ENCODE measurements around the gene SP7.

The SP7 gene

GRCh38 chr12:53345486-53346188 lies 9.5 kb upstream of the SP7 start:
- H3K4me3 ChIP-seq (ENCODE audit: low read depth, low read length), result peak overlapping the region; percentile 64
- DNase-seq (ENCODE audit: low read depth), result no peak
- no peak for TF ChIP-seq CTCF (conservative IDR thresholded peaks at IDR 0.05; ENCODE audit: low read depth, low read length)

DNA sequence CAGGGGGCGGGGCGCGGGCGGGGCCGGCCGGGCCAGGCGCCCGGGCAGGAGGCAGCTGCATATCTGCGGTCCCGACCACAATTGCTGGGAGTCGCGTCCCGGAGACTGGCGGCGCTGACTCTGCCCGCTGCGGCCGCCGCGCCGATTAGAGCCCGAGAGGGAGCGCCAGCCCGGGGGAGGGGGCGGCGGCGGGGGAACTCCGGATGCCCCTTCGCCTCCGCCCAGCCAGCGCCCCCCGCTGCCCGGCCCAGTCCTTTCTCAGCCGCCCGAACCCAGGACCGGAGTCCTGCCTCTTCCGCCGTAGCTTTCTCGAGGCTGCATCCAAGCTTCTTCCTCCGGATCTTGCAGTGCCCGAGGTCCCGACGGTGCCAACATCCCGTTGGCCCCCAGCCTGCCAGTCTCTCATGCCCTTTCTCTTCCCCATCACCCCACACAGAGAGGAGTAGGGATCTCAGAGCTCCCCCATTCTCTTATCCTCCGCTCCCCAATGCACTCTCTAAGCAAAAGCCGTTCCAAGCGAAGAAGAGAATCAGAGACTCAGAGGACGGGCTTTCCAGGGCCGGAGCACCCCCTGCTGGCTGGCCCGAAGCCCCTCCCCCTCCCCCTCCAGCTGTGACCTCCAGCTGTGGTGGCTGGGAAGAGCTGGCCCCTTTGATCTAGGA lies 8.8 kb upstream of the SP7 start:
- TF ChIP-seq CTCF (conservative IDR thresholded peaks at IDR 0.05; ENCODE audit: low read depth, low read length), result peak; percentile 78
- H3K4me3 ChIP-seq (ENCODE audit: low read depth, low read length), result peak overlapping the region; percentile 64
- DNase-seq (ENCODE audit: low read depth), result peak; percentile 81

DNA sequence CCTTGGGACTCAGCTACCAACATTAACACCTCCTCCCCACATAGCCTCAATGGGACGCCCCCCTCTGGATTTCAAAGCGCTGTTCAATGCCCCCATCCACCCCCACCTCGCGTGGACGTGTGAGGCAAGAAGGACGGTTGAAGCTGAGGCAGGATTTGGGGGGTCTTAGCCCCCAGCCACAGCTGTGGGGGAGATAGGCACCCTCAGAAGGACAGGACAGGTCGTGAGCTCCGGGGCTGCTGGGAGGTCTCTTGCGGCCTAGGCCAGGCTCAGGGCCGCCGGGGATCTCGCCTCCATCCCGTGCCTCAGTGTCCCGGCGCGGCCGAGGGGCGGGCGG lies 8.3 kb upstream of the SP7 start:
- DNase-seq (ENCODE audit: low read depth), result no peak
- peak overlapping the region; percentile 64 for H3K4me3 ChIP-seq (ENCODE audit: low read depth, low read length)
- no peak for TF ChIP-seq CTCF (conservative IDR thresholded peaks at IDR 0.05; ENCODE audit: low read depth, low read length)

GRCh38 chr12:53343969-53344368 lies 7.8 kb upstream of the SP7 start:
- DNase-seq (ENCODE audit: low read depth), result no peak
- no peak for TF ChIP-seq CTCF (conservative IDR thresholded peaks at IDR 0.05; ENCODE audit: low read depth, low read length)
- no peak overlapping the region for H3K4me3 ChIP-seq (ENCODE audit: low read depth, low read length)

DNA sequence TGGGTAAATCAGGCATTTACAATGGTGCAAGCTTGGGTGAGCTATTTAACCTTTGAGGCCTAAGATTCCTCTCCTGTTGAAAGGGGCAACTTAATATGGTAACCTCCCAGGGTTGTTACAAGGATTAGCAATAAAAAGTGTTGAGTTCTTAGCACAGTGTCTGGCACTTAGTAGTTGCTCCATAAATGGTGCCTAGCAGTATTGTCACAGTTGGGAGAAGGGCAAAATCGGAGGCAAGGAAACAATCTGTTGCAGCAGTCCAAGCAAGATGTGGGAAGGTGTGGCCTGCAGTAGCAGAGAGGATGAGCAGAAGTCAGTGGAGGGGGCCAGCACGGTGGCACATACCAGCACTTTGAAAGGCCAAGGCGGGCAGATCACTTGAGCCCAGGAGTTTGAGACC lies 7.3 kb upstream of the SP7 start:
- TF ChIP-seq CTCF (conservative IDR thresholded peaks at IDR 0.05; ENCODE audit: low read depth, low read length), result no peak
- no peak overlapping the region for H3K4me3 ChIP-seq (ENCODE audit: low read depth, low read length)
- DNase-seq (ENCODE audit: low read depth), result peak; percentile 28

DNA sequence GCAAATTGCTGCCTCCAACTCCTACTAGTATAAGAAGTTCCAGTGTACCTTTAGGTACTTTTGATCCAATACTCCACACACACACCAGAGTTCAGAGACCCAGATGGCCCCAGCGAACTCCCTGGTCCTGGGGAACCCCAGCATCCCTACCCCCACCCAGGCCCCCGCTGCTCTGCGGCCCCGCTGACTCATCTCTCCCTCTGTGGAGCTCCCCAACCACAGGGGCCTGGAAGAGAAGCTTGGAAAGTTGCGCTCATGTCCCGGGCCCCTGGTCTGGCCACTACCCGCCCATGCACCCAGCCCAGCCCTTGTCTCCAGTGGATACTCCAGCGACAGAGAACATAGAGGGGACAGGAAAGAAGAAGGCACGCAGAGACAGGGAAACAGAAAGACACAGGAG lies 4.2 kb upstream of the SP7 start:
- no peak overlapping the region for H3K4me3 ChIP-seq (ENCODE audit: low read depth, low read length)
- DNase-seq (ENCODE audit: low read depth), result no peak
- no peak for TF ChIP-seq CTCF (conservative IDR thresholded peaks at IDR 0.05; ENCODE audit: low read depth, low read length)

GRCh38 chr12:53338916-53339315 lies 2.8 kb upstream of the SP7 start:
- no peak for TF ChIP-seq CTCF (conservative IDR thresholded peaks at IDR 0.05; ENCODE audit: low read depth, low read length)
- no peak overlapping the region for H3K4me3 ChIP-seq (ENCODE audit: low read depth, low read length)
- DNase-seq (ENCODE audit: low read depth), result no peak

Measured in choroid plexus epithelial cell (primary cell).